ENCODE measurements around the gene FMNL3.
"Not testable (repeated sequence)": the region's sequence is repeated elsewhere in the genome, so short reads cannot be mapped to it uniquely, and the experiment has no call there.

FMNL3 gene

GRCh38 chr12:49707128-49707811 lies at the start of gene FMNL3:
Gene FMNL3, minus strand, starts transcription at chr12:49707405. Its CDS starts 225 bp downstream, at chr12:49707180.
- DNase-seq (ENCODE audit: low read depth in 2 of 2): peak; percentile 93 to 94

- DNase-seq (ENCODE audit: low read depth in 2 of 2): no peak
Observed at GRCh38 chr12:49750996-49751393, 43.8 kb upstream of the FMNL3 start.

- peak; percentile 42 to 53 for DNase-seq (ENCODE audit: low read depth in 2 of 2)
Observed at GRCh38 chr12:49750027-49750995, 43.1 kb upstream of the FMNL3 start.

GRCh38 chr12:49748800-49749199 lies 41.6 kb upstream of the FMNL3 start:
- DNase-seq (ENCODE audit: low read depth in 2 of 2): no peak

- no peak for DNase-seq (ENCODE audit: low read depth in 2 of 2)
Observed at GRCh38 chr12:49748306-49748705, 41.1 kb upstream of the FMNL3 start.

GRCh38 chr12:49744363-49744885 lies 37.2 kb upstream of the FMNL3 start:
- no peak for DNase-seq (ENCODE audit: low read depth in 2 of 2)

GRCh38 chr12:49741882-49742620 lies 34.8 kb upstream of the FMNL3 start:
- peak; percentile 24 to 29 for DNase-seq (ENCODE audit: low read depth in 2 of 2)

GRCh38 chr12:49740930-49741881 lies 34.0 kb upstream of the FMNL3 start, which contains the start of gene TMBIM6:
Gene TMBIM6, plus strand, starts transcription at chr12:49741557. Its CDS starts 10,937 bp downstream, at chr12:49752494.
- DNase-seq (ENCODE audit: low read depth in 2 of 2): peak; percentile 100

GRCh38 chr12:49740277-49740676 lies 33.1 kb upstream of the FMNL3 start:
- DNase-seq (ENCODE audit: low read depth in 2 of 2): not testable (repeated sequence)

GRCh38 chr12:49738721-49739120 lies 31.5 kb upstream of the FMNL3 start:
- DNase-seq (ENCODE audit: low read depth in 2 of 2): not testable (repeated sequence)

GRCh38 chr12:49734900-49735299 lies 27.7 kb upstream of the FMNL3 start:
- DNase-seq (ENCODE audit: low read depth in 2 of 2): not testable (repeated sequence)

GRCh38 chr12:49733219-49734017 lies 26.2 kb upstream of the FMNL3 start:
- DNase-seq (ENCODE audit: low read depth in 2 of 2): no peak

GRCh38 chr12:49730568-49731101 lies 23.4 kb upstream of the FMNL3 start:
- no peak for DNase-seq (ENCODE audit: low read depth in 2 of 2)

GRCh38 chr12:49730050-49730449 lies 22.8 kb upstream of the FMNL3 start:
- no peak for DNase-seq (ENCODE audit: low read depth in 2 of 2)

GRCh38 chr12:49728446-49728845 lies 21.2 kb upstream of the FMNL3 start:
- no peak for DNase-seq (ENCODE audit: low read depth in 2 of 2)

GRCh38 chr12:49721355-49721754 lies 14.2 kb upstream of the FMNL3 start:
- not testable (repeated sequence) for DNase-seq (ENCODE audit: low read depth in 2 of 2)

- DNase-seq (ENCODE audit: low read depth in 2 of 2): no peak
Observed at GRCh38 chr12:49720214-49720613, 13.0 kb upstream of the FMNL3 start.

GRCh38 chr12:49717800-49718199 lies 10.6 kb upstream of the FMNL3 start:
- not testable (repeated sequence) for DNase-seq (ENCODE audit: low read depth in 2 of 2)

- no peak for DNase-seq (ENCODE audit: low read depth in 2 of 2)
Observed at GRCh38 chr12:49716553-49716952, 9.3 kb upstream of the FMNL3 start.
